Pancreas (tissue), 10 donors: ENCODE data around the gene ADARB1. TPM values are rescaled to one million over a fixed set of nuclear protein-coding genes. Genes with fewer than 3 reads are reported as not detected.

Source experiments
- ATAC-seq, 4 donors: fragments of 200-7000 bp; cut with Tn5 transposase; one replicate each; pipeline versions ENCODE4 v1.8.0 to v1.9.1; 2020; ENCODE audit warnings: mild to moderate bottlenecking in 4 of 4, moderate library complexity in 4 of 4
- DNase-seq, 6 donors: peaks; one replicate each; pipeline ENCODE4 v3.0.0-alpha.2; 2020
- FAIRE-seq: peaks from 2 replicates; lab custom pipeline; 2012; peaks lifted over from hg19 to GRCh38; lab: Jason Lieb, UNC
- H3K27ac ChIP-seq, 4 donors: fragments of 200-600 bp; sonication (generic); 1 replicate in 3 of 4; 2 replicates in 1 of 4; pipeline versions ENCODE4 v1.5.0 to v1.8.0; 2020
- H3K27me3 ChIP-seq, 4 donors: fragments of 200-600 bp; one replicate each; pipeline ENCODE4 v1.8.0; 2021
- H3K36me3 ChIP-seq, 3 donors: fragments of 200-600 bp; sonication (generic) in 1 of 3; one replicate each; pipeline versions ENCODE4 v1.5.0 to v1.8.0; 2020 to 2021
- H3K4me1 ChIP-seq, 3 donors: fragments of 200-600 bp; one replicate each; pipeline ENCODE4 v1.8.0; 2021
- H3K4me3 ChIP-seq, 4 donors: fragments of 200-600 bp; sonication (generic) in 2 of 4; one replicate each; pipeline versions ENCODE4 v1.5.0 to v1.8.0; 2020 to 2021
- H3K9me3 ChIP-seq, 4 donors: fragments of 200-600 bp; one replicate each; pipeline ENCODE4 v1.8.0; 2021
- WGBS, 2 donors: extraction: QIAGEN DNeasy Blood & Tissue Kit; methylation state at CpG; one replicate each; pipeline ENCODE4 v1.1.7; 2013; 5-methylcytosine and 5-hydroxymethylcytosine counted together
- intact Hi-C, 3 donors: fragments of 100-400 bp; cut with DNase I; formaldehyde crosslinking; loops; one replicate each; pipeline versions ENCODE4 v1.11.1 to v1.14.2; 2022
- polyA plus RNA-seq, 2 donors: library from polyadenylated mRNA; stranded (reverse); fragments of 200-250 nt; gene quantifications; one replicate each; pipeline ENCODE4 v1.2.3, GENCODE V29; 2013
- total RNA-seq, 6 donors: library from RNA; stranded (reverse); fragmentation: NEBNext Ultra II Directional in 4 of 6; extraction: Animal tissue kit (Norgen Biotek cat#: 25700) in 4 of 6; gene quantifications; one replicate each; pipeline versions ENCODE4 v1.2.1 to v1.2.4, GENCODE V29; 2021 to 2023
- TF ChIP-seq, protein P1 (sequence below), 4 donors: fragments of 200-600 bp; sonication (generic) in 3 of 4; IDR thresholded peaks; one replicate each; pipeline versions ENCODE4 v1.5.0 to v1.8.0; 2021; ENCODE audit warnings: antibody characterized with exemption in 4 of 4
- donor health status: healthy with polysubstance abuse.
- donor health status: DM: no; HTN: no; CAD: no; lungs with moderate emphysema.
- donor health status: DM: no; HTN: no; CAD: no.
- donor health status: control.
- donor health status: control.
- donor health status: Bipolar disorder and iron deficiency.
- donor health status: DM: yes; HTN: yes; CAD: no.
- donor health status: DM: no; HTN: no; CAD: no.
- donor health status: DM: no; HTN: no; CAD: no.
- donor health status: DM: yes; HTN: yes; CAD: no.

ADARB1 gene
- total and polyA plus RNA-seq, 8 donors: 5.4 to 10.1 (median 6.3) TPM

DNA sequence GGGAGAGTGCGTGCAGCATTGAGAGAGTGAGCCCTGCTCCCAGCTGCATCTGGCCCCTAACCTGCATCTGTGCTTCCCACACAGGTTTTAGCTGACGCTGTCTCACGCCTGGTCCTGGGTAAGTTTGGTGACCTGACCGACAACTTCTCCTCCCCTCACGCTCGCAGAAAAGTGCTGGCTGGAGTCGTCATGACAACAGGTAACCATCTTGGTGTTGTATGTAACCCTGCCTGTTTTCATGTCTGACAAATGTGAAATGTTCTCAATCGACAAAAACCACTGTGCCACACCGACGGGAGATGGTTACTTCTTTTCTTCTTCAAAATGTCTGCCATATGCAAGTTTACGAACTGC is 105.8 kb downstream of the ADARB1 start:
- no peak overlapping the region for H3K27ac ChIP-seq
- DNase-seq: no peak
- no peak for ATAC-seq
- TF ChIP-seq, protein P1, sequence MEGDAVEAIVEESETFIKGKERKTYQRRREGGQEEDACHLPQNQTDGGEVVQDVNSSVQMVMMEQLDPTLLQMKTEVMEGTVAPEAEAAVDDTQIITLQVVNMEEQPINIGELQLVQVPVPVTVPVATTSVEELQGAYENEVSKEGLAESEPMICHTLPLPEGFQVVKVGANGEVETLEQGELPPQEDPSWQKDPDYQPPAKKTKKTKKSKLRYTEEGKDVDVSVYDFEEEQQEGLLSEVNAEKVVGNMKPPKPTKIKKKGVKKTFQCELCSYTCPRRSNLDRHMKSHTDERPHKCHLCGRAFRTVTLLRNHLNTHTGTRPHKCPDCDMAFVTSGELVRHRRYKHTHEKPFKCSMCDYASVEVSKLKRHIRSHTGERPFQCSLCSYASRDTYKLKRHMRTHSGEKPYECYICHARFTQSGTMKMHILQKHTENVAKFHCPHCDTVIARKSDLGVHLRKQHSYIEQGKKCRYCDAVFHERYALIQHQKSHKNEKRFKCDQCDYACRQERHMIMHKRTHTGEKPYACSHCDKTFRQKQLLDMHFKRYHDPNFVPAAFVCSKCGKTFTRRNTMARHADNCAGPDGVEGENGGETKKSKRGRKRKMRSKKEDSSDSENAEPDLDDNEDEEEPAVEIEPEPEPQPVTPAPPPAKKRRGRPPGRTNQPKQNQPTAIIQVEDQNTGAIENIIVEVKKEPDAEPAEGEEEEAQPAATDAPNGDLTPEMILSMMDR (IDR thresholded peaks at IDR 0.05): no peak
- no peak overlapping the region for H3K4me3 ChIP-seq
- H3K9me3 ChIP-seq: no peaks in the 10 kb centered on the region
- H3K36me3 ChIP-seq: peaks cover 0 to 3% (median 0%) of the 10 kb centered on the region in 3 donors
- H3K4me1 ChIP-seq: no peaks in the 10 kb centered on the region
- intact Hi-C loops: no loop called here
- H3K27me3 ChIP-seq: no peaks in the 10 kb centered on the region
- 89 to 90% methylated on average over 11 of the region's 11 CpGs for WGBS, 2 donors
- no peak for FAIRE-seq

DNA sequence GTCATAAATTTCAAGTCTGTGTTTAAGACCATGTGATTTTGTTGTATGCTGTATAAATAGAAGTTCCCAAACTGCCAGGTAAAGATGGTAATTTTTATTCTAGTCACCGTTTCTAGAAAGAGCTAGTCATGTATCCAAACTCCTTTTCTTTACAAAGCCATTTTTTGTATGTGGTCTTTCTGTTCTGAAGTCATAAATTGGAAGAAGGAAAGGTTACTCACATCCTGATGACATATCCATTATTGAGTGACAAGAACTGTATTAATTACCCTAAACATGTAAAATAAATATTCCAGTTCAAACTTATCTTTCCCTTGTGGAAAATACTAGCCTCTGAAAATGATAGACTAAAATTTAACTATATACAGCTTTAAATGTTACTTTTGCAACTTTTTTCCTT is 108.6 kb downstream of the ADARB1 start:
- WGBS, 2 donors: 68 to 85% methylated on average over 1 of the region's 1 CpG
- ATAC-seq: no peak
- Histone ChIP-seq H3K4me3 (no peak overlapping the region), H3K27ac (no peak overlapping the region), H3K27me3 (no peaks in the 10 kb centered on the region), H3K9me3 (peaks cover 0 to 2% (median 0%) of the 10 kb centered on the region in 4 donors), H3K36me3 (peaks cover 0 to 15% (median 6%) of the 10 kb centered on the region in 3 donors), H3K4me1 (no peaks in the 10 kb centered on the region)
- TF ChIP-seq, protein P1 (IDR thresholded peaks at IDR 0.05): no peak
- DNase-seq: no peak
- no peak for FAIRE-seq
- intact Hi-C loops: no loop called here

DNA sequence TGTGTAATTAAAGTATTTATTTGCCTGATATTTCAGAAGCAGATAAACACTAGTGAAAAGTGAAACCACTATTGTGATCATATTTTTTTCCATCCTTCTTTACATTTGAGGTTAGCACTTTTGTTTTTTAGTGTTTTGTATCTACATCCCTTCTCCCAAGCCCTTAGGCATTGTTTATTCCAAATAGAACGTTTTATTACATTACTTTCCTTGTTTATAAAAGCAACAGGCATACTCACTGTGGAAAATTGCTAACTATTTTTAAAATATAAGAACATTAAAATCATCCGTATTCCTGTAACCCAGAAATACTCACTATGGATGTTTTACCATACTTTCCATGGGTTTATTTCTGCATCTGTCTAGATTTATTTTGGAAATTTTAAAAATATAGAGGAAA is 109.5 kb downstream of the ADARB1 start:
- intact Hi-C loops: no loop called here
- Histone ChIP-seq H3K9me3 (peaks cover 0 to 2% (median 0%) of the 10 kb centered on the region in 4 donors), H3K4me3 (no peak overlapping the region), H3K27ac (no peak overlapping the region), H3K36me3 (peaks cover 0 to 15% (median 6%) of the 10 kb centered on the region in 3 donors), H3K4me1 (no peaks in the 10 kb centered on the region), H3K27me3 (no peaks in the 10 kb centered on the region)
- TF ChIP-seq, protein P1 (IDR thresholded peaks at IDR 0.05): no peak
- 65 to 71% methylated on average over 2 of the region's 2 CpGs for WGBS, 2 donors
- FAIRE-seq: no peak
- no peak for ATAC-seq
- DNase-seq: no peak

DNA sequence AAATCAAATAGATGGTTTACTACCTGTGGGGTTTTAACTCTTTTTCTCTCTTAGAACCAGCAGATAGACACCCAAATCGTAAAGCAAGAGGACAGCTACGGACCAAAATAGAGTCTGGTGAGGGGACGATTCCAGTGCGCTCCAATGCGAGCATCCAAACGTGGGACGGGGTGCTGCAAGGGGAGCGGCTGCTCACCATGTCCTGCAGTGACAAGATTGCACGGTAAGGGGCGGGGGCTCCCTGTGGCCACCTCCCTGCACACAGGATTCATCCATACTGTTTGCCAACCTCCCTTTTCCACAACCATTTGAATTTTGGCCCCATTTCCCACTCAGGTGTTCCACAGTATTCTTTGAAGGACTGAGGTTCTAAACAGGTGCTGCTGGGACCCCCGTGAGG is 110.5 kb downstream of the ADARB1 start:
- Histone ChIP-seq H3K9me3 (peaks cover 0 to 2% (median 0%) of the 10 kb centered on the region in 4 donors), H3K4me1 (no peaks in the 10 kb centered on the region), H3K36me3 (peaks cover 0 to 15% (median 6%) of the 10 kb centered on the region in 3 donors), H3K27ac (no peak overlapping the region), H3K27me3 (no peaks in the 10 kb centered on the region), H3K4me3 (no peak overlapping the region)
- no peak for DNase-seq
- no peak for ATAC-seq
- FAIRE-seq: no peak
- TF ChIP-seq, protein P1 (IDR thresholded peaks at IDR 0.05): no peak
- 90 to 93% methylated on average over 11 of the region's 11 CpGs for WGBS, 2 donors
- intact Hi-C loops: no loop called here

DNA sequence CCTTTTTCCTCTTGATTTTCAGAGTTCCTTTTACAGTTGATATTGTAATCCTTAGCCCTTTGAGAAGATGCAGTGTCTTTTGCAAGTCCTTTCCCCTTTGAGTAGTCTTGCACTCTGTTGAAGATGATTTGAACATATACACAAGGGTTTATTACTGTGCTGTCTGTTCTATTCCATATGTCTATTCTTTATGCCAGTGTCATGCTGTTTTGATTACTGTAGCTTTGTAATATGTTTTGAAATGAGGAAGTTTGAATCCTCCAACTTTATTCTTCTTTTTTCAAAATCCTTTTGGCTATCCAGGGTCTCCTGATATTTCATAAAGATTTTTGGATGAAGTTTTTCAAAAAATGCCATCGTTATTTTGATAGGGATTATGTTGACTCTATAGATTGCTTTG is 112.3 kb downstream of the ADARB1 start:
- Histone ChIP-seq H3K27me3 (no peaks in the 10 kb centered on the region), H3K27ac (no peak overlapping the region), H3K9me3 (peaks cover 0 to 2% (median 0%) of the 10 kb centered on the region in 4 donors), H3K36me3 (peaks cover 0 to 15% (median 6%) of the 10 kb centered on the region in 3 donors), H3K4me3 (no peak overlapping the region), H3K4me1 (no peaks in the 10 kb centered on the region)
- FAIRE-seq: no peak
- 100% methylated on average over 1 of the region's 1 CpG for WGBS, 2 donors
- DNase-seq: no peak
- TF ChIP-seq, protein P1 (IDR thresholded peaks at IDR 0.05): no peak
- no peak for ATAC-seq
- intact Hi-C loops: no loop called here
